Astrocyte (in vitro differentiated cells and primary cell): ENCODE data around the gene STXBP2.

ENCODE experiments used
- EZH2 ChIP-seq: IDR thresholded peaks from 2 replicates; pipeline ENCODE4 v1.6.1; 2012; ENCODE audit warnings: mild to moderate bottlenecking, low read length, inconsistent platforms; ENCODE audit not compliant: insufficient read depth
- TF ChIP-seq, protein P1 (sequence below): IDR thresholded peaks from 2 replicates; pipeline ENCODE4 v1.5.1; 2011; ENCODE audit warnings: low read depth, mild to moderate bottlenecking, inconsistent platforms, low read length, moderate library complexity; ENCODE audit not compliant: insufficient read depth

DNA sequence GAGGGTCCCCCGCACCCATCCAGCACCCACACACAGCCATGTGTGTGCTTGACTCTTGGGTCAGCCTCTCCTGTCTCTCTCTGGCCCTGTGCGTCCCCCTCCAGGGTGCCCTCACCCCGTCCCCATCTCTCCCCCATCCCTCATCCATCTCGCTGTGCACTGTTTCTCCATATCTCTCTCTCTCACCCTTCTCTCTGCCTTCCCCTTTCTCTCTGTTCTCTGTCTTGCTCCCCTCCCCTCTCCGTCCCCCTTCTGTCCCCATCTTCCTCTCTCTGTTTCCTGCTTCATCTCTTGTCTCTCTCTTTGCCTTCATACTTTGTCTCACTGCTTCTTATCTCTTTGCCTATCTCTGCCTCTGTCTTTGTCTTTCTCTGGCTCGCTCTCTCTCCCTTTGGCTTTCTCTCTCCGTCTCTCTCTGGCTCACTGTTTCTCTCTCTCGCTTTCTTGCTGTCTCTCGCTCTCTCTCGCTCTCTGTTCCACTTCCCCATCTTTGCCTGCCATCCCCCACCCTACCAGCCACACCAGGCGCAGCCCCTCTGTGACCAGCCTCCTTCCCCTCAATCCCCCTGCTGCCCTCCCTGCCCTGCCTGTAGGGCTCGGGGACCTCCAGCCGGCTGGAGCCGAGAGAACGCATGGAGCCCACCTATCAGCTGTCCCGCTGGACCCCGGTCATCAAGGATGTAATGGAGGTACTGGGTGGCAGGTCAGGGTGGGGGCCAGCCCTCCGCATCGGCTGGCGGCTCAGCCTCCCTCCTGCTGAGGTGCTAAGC, 8.9 kb downstream of the STXBP2 start:
- TF ChIP-seq, protein P1, sequence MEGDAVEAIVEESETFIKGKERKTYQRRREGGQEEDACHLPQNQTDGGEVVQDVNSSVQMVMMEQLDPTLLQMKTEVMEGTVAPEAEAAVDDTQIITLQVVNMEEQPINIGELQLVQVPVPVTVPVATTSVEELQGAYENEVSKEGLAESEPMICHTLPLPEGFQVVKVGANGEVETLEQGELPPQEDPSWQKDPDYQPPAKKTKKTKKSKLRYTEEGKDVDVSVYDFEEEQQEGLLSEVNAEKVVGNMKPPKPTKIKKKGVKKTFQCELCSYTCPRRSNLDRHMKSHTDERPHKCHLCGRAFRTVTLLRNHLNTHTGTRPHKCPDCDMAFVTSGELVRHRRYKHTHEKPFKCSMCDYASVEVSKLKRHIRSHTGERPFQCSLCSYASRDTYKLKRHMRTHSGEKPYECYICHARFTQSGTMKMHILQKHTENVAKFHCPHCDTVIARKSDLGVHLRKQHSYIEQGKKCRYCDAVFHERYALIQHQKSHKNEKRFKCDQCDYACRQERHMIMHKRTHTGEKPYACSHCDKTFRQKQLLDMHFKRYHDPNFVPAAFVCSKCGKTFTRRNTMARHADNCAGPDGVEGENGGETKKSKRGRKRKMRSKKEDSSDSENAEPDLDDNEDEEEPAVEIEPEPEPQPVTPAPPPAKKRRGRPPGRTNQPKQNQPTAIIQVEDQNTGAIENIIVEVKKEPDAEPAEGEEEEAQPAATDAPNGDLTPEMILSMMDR, result no peak
- TF ChIP-seq EZH2, result no peak
